ENCODE results near the gene TNFAIP8L3.
"Not testable (repeated sequence)": the region's sequence is repeated elsewhere in the genome, so short reads cannot be mapped to it uniquely, and the experiment has no call there.

The TNFAIP8L3 gene

DNA sequence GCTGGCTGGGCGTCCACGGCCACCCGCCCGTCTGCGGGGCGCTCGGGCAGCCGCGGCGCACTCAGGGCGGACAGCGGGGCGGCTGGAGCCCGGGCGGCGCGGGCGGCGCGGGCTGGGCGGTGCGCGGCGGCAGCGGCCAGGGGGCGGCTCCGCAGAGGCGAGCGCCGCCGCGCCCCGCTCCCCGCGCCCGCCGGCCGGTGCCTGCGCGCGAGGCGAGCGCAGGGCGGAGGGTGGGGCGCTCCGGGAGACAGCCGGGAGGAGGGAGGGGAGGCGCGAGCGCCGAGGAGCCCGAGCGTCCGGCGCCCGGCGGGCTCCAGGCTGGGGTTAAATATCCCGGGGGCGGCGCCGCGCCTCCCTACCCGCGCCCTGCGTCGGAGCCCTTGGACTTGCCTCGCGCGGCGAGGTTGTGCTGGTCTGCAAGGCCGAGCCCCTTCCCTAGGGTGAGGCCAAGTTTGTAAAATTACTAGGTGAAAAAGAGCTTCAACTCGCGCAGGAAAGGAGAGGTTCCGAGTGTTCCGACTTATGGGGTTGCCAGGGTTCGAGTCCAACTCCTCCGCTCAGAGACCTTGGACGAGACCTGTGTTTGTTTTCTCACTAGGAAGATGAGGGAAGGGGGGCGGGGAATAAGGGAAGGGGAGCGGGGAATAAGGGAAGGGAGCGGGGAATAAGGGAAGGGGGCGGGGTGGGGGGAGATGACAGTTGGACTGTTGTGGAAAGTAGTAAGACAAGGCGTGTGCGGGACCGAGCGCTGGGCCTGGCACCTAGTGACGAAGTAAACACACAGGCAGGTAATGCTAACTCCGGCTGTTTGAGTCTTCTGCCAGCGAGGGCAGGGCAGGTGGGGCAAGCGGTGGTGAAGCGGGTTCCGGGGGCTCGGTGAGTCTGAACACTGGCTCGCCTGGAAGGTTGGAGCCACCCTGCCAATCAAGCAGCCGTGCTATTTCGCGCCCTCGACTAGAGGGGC is at the start of gene TNFAIP8L3:
Gene TNFAIP8L3, minus strand, starts transcription at position 301 of the 964 bp plus-strand sequence. CDS start 311 bp downstream, outside the sequence.
- DNase-seq = no peak

DNA sequence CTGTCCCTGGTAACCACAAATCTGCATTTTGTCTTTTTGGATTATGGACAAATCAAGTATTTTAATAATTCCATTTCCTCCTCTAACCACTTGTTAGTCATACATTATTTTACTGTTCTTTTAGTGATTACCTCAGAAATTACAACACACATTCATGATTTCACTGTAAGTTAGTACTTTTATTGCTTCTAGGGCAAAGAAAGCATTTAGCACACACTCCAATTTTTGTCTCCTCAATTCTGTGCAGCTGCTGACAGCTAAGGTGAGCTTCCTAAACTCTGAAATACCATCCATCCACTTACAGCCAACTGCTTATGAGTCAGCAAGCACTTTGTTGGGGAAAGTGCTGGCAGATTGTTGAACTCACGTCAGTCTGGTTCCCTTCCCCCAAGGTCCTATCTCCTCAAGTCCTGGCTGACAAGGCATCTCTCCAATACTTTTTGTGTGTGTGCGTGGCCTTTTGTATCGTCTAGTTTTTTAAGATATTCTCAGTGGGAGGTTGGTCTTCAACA is 49.4 kb upstream of the TNFAIP8L3 start:
- no peak for DNase-seq

DNA sequence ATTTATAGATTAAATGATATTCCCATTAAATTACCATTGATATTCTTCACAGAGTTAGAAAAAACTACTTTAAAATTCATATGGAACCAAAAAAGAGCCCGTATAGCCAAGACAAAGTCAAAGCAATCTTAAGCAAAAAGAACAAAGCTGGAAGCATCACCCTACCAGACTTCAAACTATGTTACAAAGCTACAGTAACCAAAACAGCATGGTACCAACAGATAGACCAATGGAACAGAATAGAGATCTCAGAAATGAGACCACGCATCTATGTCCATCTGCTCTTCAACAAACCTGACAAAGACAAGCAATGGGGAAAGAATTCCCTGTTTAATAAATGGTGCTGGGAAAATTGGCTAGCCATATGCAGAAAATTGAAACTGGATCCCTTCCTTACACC is 45.6 kb upstream of the TNFAIP8L3 start:
- not testable (repeated sequence) for DNase-seq

DNA sequence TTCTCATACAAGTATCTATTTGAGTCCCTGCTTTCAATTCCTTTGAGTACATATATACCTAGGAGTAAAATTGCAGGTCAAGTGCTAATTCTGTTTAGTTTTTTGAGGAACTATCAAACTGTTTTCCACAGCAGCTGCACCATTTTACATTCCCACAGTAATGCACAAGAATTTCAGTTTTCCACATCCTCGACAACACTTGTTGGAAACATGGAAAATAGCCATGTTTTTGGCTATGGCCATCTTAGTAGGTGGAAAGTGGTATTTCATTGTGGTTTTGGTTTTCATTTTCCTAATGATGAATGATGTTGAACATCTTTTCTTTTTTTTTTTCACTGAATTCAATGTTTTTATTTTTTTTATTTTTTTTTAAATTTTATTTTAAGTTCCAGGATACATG is 44.4 kb upstream of the TNFAIP8L3 start:
- no peak for DNase-seq

DNA sequence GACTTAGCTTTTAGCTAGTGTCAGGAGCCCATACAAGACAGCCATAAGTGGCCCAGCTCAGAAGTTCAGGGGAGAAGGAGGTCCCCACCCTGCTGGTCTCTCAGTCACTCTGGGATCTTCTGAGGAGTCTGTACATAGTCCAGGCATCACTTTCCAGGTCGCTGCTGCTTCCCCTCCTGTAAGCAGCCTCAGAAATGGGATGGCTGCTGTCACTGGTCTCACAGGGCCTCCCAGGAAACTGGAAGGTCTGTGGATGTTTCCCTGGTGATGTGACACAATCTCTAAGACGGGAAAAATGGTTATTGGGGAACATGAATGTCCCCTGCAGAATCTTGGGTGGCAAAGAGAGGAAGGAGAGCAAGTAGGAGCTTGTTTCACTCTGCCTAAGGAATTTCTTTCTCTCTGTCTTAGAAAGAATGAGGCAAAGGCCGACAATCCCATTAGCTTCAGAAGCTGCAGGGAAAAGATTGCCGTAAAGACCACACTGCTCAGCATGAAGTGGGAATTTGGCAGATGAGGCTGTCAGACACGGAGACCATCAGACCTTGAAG is 43.2 kb upstream of the TNFAIP8L3 start:
- no peak for DNase-seq

DNA sequence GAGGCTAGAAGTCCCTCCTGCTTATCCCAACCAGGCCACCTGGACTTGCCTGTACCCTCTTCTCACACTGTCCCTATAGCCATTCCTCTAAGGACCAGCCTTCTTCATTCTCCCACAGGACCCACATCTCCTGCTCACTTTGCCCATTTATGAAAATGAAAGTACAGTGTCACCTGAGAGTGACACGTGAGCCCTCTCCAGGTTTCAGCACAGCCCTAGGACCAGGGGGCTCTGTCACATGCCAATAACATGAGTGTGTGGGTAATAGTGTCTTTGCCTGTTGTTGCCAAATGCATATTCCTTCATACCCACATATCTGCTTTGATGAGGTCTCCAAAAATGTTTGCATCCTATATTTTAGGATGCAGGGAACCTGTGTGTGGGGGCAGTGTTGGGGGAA is 42.3 kb upstream of the TNFAIP8L3 start:
- no peak for DNase-seq

DNA sequence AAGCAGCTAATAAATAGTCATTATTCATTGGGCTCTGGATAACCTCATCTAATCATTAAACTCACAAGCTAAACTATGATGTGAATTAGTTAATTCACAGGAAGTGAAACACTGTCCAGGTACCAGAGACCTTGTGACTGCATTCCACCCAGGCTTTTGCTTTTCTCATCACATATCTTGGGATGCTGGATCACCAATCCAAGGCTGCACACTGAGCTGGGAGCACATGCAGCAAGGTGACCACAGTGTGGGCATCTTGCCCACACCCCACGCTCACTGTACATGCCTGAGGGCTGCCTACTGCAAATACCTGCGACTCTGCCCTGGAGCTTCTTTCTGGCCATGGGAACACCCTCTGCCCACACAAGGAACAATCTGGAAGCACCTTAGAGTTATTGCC is 40.6 kb upstream of the TNFAIP8L3 start:
- no peak for DNase-seq

DNA sequence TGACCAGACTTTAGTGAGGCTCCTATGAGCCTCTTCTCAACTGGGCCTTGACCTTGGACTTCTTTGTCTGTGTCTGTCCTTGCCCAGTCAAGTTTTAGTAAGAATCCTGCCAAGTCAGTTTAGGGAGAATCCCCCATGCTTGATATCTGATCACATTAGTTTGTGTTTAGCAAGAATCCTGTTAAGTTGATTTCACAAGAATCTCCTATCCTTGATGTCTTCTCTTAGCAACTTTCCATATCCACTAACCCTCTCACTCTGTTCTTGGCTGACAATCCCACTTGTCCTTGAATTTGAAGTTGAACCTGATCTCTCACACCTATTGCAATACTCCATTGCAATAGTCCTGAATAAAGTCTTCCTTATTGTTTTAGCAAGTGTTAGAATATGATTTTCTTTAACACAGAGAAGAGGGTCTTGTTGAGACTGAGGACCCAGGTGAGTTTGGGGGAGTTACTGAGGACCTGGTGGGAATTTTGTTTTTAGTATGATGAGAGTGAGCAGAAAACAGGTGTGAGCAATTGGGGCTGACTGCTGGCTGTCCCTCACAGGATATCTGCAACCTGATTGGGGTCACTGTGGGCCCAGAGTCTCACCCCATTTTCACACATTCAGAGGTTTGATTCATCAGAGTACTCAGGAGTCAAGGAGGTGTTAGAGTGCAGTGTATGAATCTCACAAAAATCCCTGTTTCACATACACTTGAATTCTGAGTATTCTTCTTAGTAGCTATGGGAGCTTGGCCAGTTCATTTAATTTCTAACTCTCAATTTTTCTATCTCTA is 39.9 kb upstream of the TNFAIP8L3 start:
- no peak for DNase-seq

DNA sequence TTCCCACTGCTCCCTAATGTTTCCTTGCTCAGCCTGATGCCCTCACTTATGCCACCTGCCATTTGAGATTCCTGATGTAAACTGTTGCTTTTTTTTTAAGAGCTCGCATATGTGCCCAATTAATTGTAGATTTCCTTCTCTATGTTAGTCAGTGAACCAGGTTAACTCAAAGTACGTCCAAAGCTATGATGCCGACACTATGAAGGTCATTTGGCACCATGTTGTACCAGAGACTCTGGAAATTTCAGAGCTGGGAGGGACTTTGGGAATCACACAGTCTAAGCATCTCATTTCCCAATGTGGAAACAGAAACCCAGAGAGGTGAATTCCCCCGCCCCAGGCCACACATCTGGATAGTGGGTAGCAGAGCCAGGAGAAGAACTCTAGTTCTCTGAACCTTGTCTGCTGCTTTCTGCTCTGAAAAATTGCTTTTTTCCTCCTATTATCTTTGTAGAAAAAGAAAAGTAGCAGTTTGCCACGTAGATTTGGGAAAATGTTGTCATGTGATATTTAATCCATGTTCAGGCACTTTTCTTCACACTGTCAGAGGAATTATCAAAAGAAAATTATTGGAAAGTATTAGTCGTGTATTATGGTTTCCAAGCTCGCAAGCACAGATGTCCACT is 38.5 kb upstream of the TNFAIP8L3 start:
- no peak for DNase-seq

DNA sequence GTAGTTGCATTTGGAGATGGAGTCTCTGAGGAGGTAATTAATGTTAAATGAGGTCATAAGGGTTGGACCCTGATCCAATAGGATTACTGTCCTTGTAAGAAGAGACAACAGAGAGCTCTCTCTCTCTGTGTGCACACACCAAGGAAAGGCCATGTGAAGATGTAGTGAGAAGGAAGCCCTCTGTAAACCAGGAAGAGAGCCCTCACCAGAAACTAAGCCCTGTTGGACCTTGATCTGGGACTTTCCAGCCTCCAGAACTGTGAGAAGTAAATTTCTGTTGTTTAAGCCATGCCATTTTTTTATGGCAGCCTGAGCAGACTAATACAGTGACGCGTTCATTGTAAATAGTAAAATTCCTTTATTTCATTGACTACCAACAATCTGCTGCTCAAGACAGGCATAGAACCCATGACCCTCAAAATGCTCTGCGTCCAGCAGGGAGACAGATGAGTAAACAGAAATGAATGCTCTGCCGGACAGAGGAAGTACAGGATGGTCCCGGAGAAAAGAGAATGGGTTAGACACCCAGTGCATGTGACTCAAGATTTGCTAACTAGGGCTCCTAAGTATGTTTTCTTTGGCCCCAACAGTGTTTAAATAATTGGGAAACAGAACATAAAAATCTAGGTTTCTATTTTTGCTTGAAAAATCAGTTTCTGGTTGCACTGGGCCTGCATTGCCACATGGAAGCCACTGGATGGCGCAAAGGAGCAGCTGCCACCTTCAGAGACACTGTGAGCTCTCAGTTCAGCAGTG is 37.9 kb upstream of the TNFAIP8L3 start:
- no peak for DNase-seq

DNA sequence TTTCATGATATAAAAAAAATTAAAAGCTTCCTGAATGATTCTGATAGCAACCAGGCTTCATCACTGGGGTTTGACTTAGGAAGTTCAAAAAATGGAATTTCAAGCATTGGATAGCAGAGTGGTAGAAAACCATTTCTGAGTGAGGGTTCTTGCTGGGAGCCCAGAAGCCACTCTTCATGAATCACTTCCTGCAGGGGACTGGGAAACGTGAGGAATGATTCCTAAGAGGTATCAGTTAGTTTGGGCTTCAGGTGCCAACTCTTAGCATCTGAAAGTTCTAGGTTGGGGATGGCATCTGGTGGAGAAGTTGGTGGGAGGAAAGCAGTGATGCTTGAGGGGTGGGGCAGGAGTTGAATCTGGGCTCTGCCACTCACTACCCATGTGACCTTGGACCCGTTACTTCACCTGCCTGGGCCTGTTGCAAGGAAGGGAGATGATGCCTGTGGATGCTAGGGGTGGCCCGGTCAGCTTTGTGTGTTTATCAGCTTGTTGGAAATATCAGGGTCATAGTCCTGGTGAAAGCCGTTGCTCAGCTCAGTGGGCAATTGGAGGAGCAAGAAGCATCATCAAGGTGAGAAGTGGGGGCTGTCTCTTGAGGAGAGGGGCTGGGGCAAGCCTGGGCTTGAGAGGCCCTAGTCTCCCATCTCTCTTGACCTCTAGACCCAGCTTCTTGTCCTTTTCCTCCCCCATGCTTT is 37.0 kb upstream of the TNFAIP8L3 start:
- DNase-seq = no peak

DNA sequence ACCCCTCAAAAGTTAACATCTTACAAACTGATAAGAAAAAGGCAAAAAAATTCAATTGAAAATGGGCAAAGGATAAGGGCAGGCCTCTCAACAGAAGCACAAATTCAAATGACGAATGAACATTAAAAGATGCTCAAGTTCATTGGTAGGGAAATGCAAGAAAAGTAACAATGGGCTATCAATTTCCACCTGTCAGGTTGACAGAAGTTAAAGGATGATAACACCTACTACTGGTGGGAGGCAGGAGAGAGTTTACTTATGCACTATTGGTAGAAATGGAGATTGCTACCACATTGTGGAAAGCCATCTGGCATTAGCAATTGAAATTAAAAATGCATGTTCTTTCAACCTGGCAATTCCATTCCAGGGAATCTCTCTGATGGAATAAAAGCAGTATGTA is 35.6 kb upstream of the TNFAIP8L3 start:
- DNase-seq = no peak

DNA sequence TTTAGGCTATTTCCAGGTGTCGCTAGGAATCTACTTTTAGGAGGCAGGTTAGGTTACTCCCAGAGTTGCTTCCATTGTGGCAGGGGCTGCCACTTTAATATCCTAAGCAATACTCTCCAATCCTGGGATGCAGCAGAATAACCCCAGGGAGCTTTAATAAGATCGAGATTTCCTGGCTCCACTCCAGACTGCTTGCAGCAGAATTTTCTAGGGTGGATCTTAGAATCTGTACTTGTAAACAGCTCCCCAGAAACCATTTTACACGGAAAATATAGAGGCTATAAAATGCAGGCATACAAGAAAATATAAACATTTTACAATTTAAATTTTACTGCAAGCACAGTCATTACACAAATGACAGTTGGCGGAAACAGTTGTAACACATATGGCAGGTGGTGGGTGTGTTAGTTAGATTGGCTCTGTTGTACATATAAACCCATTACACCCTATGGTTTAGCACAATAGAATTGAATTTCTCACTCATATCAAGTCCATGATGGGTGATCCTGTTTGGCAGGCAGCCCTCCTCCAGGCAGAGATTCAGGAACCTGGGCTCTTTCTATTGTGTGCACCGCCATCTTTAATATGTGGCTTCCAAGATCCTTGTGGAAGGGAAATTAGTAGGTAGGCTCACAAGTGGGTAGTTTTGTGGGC is 35.0 kb upstream of the TNFAIP8L3 start:
- DNase-seq = no peak

DNA sequence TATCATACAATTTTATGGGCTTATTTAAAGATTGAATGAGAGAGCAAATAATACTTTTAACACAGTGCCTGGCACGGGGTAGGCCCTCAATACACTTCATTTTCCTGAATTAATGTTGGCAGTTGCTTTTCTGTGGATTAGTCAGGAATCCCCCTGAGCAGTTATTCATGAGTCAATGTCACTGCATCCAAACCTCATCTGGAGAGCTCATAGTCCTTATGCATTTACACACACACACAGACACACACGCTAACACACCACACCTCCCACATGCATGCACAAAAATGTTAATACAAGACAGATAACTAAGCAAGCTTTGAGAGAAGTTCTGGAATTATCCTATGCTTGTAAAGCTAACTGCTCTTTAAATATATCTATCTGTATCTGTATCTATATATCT is 34.0 kb upstream of the TNFAIP8L3 start:
- DNase-seq = no peak

DNA sequence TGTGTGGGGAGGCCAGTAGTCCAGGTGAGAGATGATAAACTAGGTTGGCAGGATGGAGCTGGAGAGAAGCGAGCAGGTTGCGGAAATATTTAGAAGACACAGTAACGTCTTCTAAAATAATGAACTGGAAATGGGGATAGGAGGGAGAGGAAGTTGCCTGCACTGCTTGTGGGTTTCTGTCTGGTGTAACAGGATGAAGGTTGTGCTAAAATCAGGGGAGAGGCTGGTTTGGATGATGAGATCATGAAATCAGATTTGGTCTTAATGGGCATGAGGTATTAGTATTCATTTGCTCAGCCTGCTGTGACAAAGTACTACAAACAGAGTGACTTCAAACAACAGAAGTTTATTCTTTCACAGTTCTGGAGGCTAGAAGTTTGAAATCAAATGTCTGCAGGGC is 32.1 kb upstream of the TNFAIP8L3 start:
- DNase-seq = no peak

DNA sequence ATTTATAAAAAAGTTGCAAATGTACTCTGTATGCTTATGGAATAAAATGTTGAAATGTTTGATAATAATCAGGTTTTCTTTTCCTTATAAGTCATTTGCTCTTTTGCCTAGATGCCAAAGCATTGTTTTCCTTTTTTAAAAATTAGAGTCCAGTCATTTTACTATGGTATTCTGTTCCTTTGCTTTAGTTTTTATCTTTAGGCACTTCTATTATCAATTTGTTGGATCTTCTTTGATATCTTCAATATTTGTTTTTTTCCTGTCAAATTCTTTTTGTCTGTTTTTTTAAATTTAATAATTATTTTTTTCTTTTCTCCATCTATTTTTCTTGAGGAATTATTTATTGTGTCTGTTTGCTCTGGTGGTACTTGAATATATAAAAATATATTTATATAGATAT is 28.3 kb upstream of the TNFAIP8L3 start:
- not testable (repeated sequence) for DNase-seq

DNA sequence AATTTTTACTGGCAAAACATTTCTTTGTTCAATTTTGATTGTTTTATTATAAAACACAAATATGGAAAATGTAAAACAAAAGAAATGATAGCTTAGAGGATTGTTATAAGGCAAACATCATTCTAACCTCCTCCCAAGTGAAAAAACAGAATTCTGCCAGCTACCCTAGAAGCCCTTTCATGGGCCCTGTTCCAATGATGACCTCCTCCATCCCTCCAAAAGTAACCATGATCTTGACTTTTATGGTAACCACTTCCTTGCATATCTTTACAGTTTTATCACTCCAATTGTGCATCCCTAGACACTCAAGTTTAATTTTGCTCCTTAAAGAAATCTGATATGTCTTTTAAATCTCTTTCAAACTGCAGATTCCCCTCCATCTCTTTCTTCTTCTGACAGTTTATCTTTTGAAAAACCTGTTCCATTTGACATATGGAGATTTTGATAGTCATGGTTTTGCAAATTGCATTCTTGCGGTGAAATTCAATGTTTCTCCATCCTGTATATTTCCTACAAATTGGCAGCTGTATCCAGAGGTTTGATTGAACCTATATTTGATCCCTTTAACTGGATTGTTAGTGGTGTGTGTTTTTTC is 27.0 kb upstream of the TNFAIP8L3 start:
- no peak for DNase-seq

DNA sequence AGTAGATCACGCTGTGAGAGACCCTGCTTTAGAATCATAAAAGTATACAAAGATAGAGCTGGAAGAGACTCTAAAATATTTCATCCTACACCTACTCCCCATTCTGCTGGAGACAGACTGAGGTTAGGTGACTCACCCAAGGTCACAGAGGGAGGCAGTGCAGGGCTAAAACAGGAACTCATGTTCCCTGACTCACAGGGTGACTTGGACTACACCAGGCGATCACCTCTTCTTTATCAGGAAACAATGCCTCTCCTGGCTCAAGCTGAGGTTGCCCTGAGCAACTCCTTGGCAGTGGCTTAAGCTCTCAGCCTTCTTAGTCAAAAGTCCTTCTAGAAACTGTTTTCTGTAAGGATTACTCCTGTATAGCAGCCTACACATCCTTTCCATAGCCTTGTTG is 26.4 kb upstream of the TNFAIP8L3 start:
- DNase-seq = no peak

DNA sequence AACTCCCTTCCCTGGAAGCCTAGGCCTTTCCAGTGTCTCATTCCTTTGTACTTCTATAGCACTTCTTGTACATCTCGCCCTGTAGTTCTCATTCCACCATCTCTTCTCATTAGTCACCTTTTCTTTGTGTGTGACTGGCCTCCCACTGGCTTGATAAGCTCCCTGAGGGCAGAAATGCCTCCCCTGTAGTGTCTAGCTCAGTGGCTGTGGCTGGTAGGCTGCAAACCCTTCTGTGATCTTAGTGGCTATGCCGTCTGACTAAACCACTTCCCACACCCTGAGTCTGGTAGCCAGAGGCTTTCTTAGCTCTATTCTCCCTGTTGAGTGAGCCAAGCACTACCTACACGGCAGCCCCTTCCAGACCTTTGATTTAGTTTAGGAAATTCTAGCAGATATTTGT is 24.4 kb upstream of the TNFAIP8L3 start:
- DNase-seq = no peak

DNA sequence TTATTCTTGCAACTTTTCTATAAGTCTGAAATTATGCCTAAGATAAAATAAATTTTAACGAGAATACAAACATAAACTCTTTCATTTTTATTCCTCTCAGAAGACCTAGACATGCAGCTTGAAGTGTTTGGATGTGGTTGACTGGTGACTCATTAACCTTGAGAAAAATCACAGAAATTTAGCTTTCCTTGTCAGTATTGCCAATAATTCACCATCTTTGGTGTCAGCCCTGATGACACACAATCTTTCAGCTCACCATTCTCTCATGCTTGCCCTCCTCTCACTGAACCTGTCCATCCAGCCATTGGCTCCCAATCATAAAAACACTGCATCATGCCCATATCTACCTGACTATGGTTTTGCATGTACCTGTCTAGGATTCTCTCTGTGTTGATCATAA is 22.6 kb upstream of the TNFAIP8L3 start:
- DNase-seq = no peak

All from stimulated activated naive CD4-positive, alpha-beta T cell (primary cell).